Heart right ventricle (tissue), 16 donors: ENCODE results near the gene EGFR. TPM values are rescaled to one million over a fixed set of nuclear protein-coding genes. Genes with fewer than 3 reads are reported as not detected.

Experiments
- ATAC-seq, 8 donors: fragments of 200-7000 bp; cut with Tn5 transposase; one replicate each; pipeline ENCODE4 v1.9.1; 2020; ENCODE audit warnings: mild to moderate bottlenecking in 8 of 8, moderate library complexity in 8 of 8, moderate number of reproducible peaks in 1 of 8
- DNase-seq, 2 donors: peaks; one replicate each; pipeline ENCODE4 v3.0.0-alpha.2; 2020
- H3K27ac ChIP-seq, 10 donors: fragments of 200-600 bp; sonication (generic) in 2 of 10; one replicate each; pipeline versions ENCODE4 v1.5.0 to v1.8.0; 2020 to 2022; ENCODE audit warnings: mild to moderate bottlenecking in 3 of 10
- H3K27me3 ChIP-seq, 7 donors: fragments of 200-600 bp; one replicate each; pipeline ENCODE4 v1.8.0; 2021 to 2022; ENCODE audit warnings: mild to moderate bottlenecking in 2 of 7
- H3K36me3 ChIP-seq, 9 donors: fragments of 200-600 bp; sonication (generic) in 1 of 9; one replicate each; pipeline versions ENCODE4 v1.5.0 to v1.8.0; 2020 to 2022; ENCODE audit warnings: mild to moderate bottlenecking in 2 of 9
- H3K4me1 ChIP-seq, 9 donors: fragments of 200-600 bp; sonication (generic) in 1 of 9; one replicate each; pipeline versions ENCODE4 v1.5.0 to v1.8.0; 2020 to 2022; ENCODE audit warnings: mild to moderate bottlenecking in 4 of 9
- H3K4me3 ChIP-seq, 10 donors: fragments of 200-600 bp; sonication (generic) in 2 of 10; one replicate each; pipeline versions ENCODE4 v1.5.0 to v1.8.0; 2020 to 2022; ENCODE audit warnings: mild to moderate bottlenecking in 7 of 10, moderate library complexity in 2 of 10
- H3K9me3 ChIP-seq, 11 donors: fragments of 200-600 bp in 10 of 11; sonication (generic) in 2 of 11; one replicate each; pipeline versions ENCODE4 v1.5.0 to v1.8.0; 2013 to 2022; ENCODE audit warnings: mild to moderate bottlenecking in 2 of 11, control low read depth in 1 of 11, moderate library complexity in 1 of 11
- CTCF ChIP-seq, 9 donors: fragments of 200-600 bp; sonication (generic) in 2 of 9; IDR thresholded peaks; one replicate each; pipeline versions ENCODE4 v1.5.0 to v1.8.0; 2021 to 2022; ENCODE audit warnings: antibody characterized with exemption in 9 of 9, mild to moderate bottlenecking in 5 of 9, moderate library complexity in 1 of 9
- WGBS, 2 donors: extraction: QIAGEN DNeasy Blood & Tissue Kit; methylation state at CpG; one replicate each; pipeline ENCODE4 v1.1.7; 2013; ENCODE audit warnings: inconsistent platforms in 1 of 2; 5-methylcytosine and 5-hydroxymethylcytosine counted together
- intact Hi-C, 10 donors: fragments of 100-400 bp; cut with DNase I; formaldehyde crosslinking; loops; one replicate each; pipeline versions ENCODE4 v1.11.1 to v1.14.2; 2022
- polyA plus RNA-seq, 2 donors: library from polyadenylated mRNA; stranded (reverse); fragments of 200-250 nt; gene quantifications; one replicate each; pipeline ENCODE4 v1.2.3, GENCODE V29; 2013
- total RNA-seq, 10 donors: library from RNA; stranded (reverse); fragmentation: NEBNext Ultra II Directional in 3 of 10; extraction: Animal tissue kit (Norgen Biotek cat#: 25700) in 3 of 10; gene quantifications; one replicate each; pipeline versions ENCODE4 v1.2.1 to v1.2.4, GENCODE V29; 2021 to 2023
- donor health status: Arrhythmogenic right ventricular cardiomyopathy.
- donor health status: ischemic (EF 13 %, LVEDD 7.1; RV severe dilation, severe dysfunction).
- donor health status: healthy with polysubstance abuse.
- donor health status: DM: no; HTN: yes; CAD: no.
- donor health status: DM: no; HTN: no; CAD: no.
- donor health status: ischemic (EF 25% LVEDD 6.9; RV normal size, moderate dysfunction).
- donor health status: ischemic (EF 25% LVEDD 5.7; RV mildly dilated, moderate dysfunction).
- donor health status: healthy.
- donor health status: DM: yes; HTN: yes; CAD: no.
- donor health status: Ischemic cardiomyopathy.
- donor health status: ischemic (EF 35%, LVEDD 5.7; RV mildly dilated, moderate dysfunction).
- donor health status: nonischemic (EF 11% LVEDD 7.7; RV severe dilation, severe dysfunction).
- donor health status: DM: yes; HTN: yes; CAD: no.
- donor health status: PGD.
- donor health status: ischemic (EF 29% LVEDD 5.4; RV normal size, mild dysfunction).
- donor health status: nonischemic (EF 23%, LVEDD 6.1; RV moderate dilation, normal function).

The EGFR gene
- total and polyA plus RNA-seq, 12 donors, result 1.9 to 13.5 (median 7.6) TPM

GRCh38 chr7:54986716-54987115 is 32.1 kb upstream of the EGFR start:
- intact Hi-C loops, result no loop called here

GRCh38 chr7:54987772-54988171 is 31.0 kb upstream of the EGFR start:
- WGBS, 2 donors, result 63 to 80% methylated on average over 1 of the region's 1 CpG
- H3K9me3 ChIP-seq, result peaks cover 0 to 2% (median 0%) of the 10 kb centered on the region in 11 donors
- H3K4me3 ChIP-seq, result no peak overlapping the region
- H3K27ac ChIP-seq, result no peak overlapping the region
- ATAC-seq (no peak), DNase-seq (no peak)
- intact Hi-C loops, result no loop called here
- peaks cover 0 to 6% (median 0%) of the 10 kb centered on the region in 7 donors for H3K27me3 ChIP-seq
- H3K36me3 ChIP-seq, result no peaks in the 10 kb centered on the region
- no peak for TF ChIP-seq CTCF (IDR thresholded peaks at IDR 0.05)
- H3K4me1 ChIP-seq, result no peaks in the 10 kb centered on the region

More at GRCh38 chr7:54986716-54987115, 32.1 kb upstream of the EGFR start:
- ATAC-seq (no peak), DNase-seq (no peak)
- H3K4me1 ChIP-seq, result no peaks in the 10 kb centered on the region
- H3K36me3 ChIP-seq, result no peaks in the 10 kb centered on the region
- H3K4me3 ChIP-seq, result no peak overlapping the region
- no peak for TF ChIP-seq CTCF (IDR thresholded peaks at IDR 0.05)
- no peak overlapping the region for H3K27ac ChIP-seq
- 83 to 84% methylated on average over 4 of the region's 4 CpGs for WGBS, 2 donors
- H3K27me3 ChIP-seq, result peaks cover 0 to 6% (median 0%) of the 10 kb centered on the region in 7 donors
- peaks cover 0 to 2% (median 0%) of the 10 kb centered on the region in 11 donors for H3K9me3 ChIP-seq

- no peak for TF ChIP-seq CTCF (IDR thresholded peaks at IDR 0.05)
- Histone ChIP-seq H3K36me3 (no peaks in the 10 kb centered on the region), H3K4me3 (no peak overlapping the region), H3K27ac (no peak overlapping the region), H3K9me3 (peaks cover 0 to 2% (median 0%) of the 10 kb centered on the region in 11 donors), H3K27me3 (peaks cover 0 to 6% (median 0%) of the 10 kb centered on the region in 7 donors), H3K4me1 (no peaks in the 10 kb centered on the region)
- ATAC-seq, result no peak
- intact Hi-C loops, result no loop called here
- no peak for DNase-seq
- WGBS, 2 donors, result 93 to 98% methylated on average over 2 of the region's 2 CpGs
Measured at GRCh38 chr7:54988516-54988915, 30.3 kb upstream of the EGFR start.

GRCh38 chr7:54989453-54990225 is 29.2 kb upstream of the EGFR start:
- no peak overlapping the region for H3K27ac ChIP-seq
- 76 to 85% methylated on average over 4 of the region's 4 CpGs for WGBS, 2 donors

More at GRCh38 chr7:54989453-54990225, 29.2 kb upstream of the EGFR start:
- no peaks in the 10 kb centered on the region for H3K4me1 ChIP-seq
- DNase-seq (no peak), ATAC-seq (no peak)
- intact Hi-C loops, result no loop called here
- no peak overlapping the region for H3K4me3 ChIP-seq
- H3K36me3 ChIP-seq, result no peaks in the 10 kb centered on the region
- no peaks in the 10 kb centered on the region for H3K9me3 ChIP-seq
- peaks cover 0 to 6% (median 0%) of the 10 kb centered on the region in 7 donors for H3K27me3 ChIP-seq
- no peak for TF ChIP-seq CTCF (IDR thresholded peaks at IDR 0.05)
